GM19395 (cell line): ENCODE results near the gene DEDD2.
A peak's percentile ranks its signal among the peaks of the same experiment; 100 is the strongest.

ENCODE experiments used
- ATAC-seq: cut with Tn5 transposase; IDR thresholded peaks from one replicate; pipeline ENCODE4 v1.9.1; 2021; ENCODE audit warnings: mild to moderate bottlenecking, moderate library complexity; ENCODE audit not compliant: unreplicated experiment

The DEDD2 gene

DNA sequence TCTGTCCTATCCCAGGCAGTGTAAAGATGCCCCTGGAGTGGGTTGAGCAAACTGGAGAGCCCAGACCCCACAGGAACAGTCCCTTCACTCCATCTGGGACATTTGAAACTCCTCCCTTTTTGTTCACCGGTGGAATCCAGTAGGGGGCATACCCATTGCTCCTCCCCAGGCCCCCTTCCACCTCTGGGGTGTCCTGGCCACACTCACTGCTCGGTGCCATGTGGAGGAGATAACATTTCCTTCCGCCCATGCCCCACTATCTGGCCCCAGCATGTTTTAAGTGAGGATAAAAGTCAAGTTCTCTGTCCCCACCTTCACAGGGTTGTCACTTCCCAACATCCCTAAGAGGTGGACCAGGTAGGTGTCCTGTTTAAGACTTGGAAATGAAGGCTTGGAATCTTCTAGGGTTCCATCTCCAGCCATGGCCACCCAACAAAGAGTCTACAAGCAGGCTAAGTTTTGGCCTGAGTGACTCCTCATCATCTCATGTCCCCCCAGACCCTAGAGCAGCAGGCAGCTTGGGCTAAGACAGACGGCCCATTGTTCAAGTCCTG lies 11.9 kb upstream of the DEDD2 start:
- no peak for ATAC-seq

- no peak for ATAC-seq
Measured at GRCh38 chr19:42228641-42229040, 11.2 kb upstream of the DEDD2 start.

- no peak for ATAC-seq
Measured at GRCh38 chr19:42226886-42227285, 9.4 kb upstream of the DEDD2 start.

GRCh38 chr19:42225718-42226292 lies 8.3 kb upstream of the DEDD2 start:
- ATAC-seq = no peak

- ATAC-seq = no peak
Measured at GRCh38 chr19:42224940-42225717, 7.7 kb upstream of the DEDD2 start.

GRCh38 chr19:42220751-42221097 lies 3.2 kb upstream of the DEDD2 start:
- ATAC-seq = no peak

DNA sequence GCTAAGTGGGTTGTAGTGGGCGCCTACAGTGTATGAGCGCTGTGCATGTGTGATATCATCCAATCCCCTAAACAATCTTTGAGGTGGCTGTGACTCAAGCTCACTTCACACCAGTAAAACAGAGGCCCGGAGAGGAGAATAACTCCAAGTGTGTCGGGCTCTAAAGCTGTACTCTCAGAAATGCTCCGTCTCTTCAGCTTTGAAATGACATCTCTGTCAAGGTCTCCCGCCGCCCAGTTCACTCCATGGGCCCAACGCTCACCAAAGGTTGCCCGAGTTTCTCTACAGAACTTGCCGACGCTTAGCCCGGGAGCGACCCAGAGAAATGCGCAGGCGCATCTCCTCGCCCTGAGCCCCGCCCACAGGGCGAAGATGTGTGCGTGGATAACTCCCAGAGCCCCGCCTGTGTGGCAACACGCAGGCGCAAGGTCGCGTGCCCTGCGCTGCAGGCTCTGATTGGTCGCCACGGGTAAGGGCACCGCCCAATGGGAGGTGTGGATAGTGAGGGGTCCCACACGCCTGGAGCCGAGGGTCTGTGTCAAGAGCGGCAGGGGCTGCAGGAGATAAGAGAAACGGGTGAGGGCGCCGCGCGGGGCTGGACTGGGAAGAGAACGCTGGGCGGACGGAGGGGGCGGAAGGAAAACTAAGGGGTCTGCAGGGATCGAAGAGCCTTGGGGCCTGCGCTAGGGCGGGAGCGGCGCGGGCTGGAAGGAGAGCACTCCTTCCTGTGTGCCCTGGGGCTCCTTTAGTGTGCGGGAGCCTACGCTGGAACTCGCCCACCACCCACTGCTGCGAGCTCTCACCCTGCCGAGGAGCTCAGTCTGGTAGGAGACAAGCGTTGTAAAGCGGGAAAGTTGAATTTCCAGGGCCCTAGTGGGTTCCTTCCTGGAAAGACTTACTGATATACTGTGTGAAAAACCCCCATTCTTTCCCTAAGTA lies 2.6 kb upstream of the DEDD2 start, which contains the start of gene ZNF526:
TSS of gene ZNF526 (plus strand) at position 501 of the 939 bp plus-strand sequence. CDS start 4,092 bp downstream, outside the sequence.
- ATAC-seq = peak; percentile 74

GRCh38 chr19:42216653-42217519 lies 591 bp downstream of the DEDD2 start:
- peak; percentile 8 for ATAC-seq

- ATAC-seq = no peak
Measured at GRCh38 chr19:42214810-42215485, 2.5 kb downstream of the DEDD2 start.

DNA sequence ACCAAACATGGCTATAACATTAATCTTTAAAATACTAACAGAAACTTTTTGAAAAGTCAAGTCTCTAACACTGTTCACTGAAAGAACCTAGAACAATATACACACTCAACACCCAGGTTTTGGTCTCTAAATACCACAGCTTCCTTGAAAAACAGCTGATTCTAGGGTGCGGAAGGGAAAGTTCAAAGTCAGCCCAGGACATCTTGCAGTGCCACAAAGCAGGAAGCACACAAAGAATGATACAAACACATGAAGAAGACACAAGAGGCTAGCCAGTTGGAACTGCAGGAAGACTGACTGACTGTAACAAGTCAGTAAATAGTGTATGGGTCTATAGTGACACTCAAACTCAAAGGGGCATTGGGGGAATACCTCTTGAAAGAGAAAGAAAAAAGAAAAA lies 4.6 kb downstream of the DEDD2 start:
- no peak for ATAC-seq

GRCh38 chr19:42208612-42209011 lies 8.9 kb downstream of the DEDD2 start:
- ATAC-seq = no peak

- no peak for ATAC-seq
Measured at GRCh38 chr19:42207767-42208271, 9.7 kb downstream of the DEDD2 start.

DNA sequence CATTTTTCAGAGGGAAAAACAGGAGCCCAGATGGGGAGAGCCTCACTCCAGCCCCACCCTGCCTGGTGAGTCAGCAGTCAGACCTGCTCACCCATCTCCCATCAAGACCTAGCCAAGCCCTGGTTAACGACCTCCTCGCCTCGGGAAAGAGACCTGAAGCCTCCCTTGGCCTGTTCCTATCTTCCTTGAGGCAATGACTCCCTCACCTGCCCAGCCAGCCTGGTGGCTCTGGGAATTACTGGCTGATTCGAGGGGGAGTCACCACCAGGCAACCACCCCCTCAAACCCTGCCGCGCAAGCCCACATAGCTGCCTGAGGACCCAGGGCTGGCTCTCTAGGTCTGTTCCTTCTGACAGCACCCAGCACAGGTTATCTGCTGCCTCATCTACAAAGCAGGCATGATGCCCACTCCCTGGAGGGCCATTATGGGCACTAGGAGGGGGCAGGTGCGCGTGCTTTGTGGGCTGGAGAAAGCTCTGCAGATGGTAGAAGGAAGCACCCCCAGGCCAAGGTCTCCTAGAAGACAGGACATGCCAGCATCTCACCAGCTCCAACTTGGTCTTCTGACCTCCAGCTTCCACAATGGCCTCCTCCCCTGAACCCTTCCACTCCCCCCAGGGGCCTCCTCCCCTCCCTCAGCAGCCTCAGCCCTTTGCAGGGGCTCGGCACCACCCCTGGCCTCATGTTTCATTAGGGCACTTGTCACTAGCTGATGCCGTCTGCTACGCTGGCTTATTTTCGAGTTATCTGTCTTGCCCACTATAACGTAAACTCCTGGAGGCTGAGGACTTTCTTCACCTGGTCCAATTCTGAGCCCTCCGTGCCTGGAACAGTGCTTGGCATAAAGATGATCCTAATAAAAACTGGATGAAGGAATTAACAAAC lies 10.4 kb downstream of the DEDD2 start:
- no peak for ATAC-seq

DNA sequence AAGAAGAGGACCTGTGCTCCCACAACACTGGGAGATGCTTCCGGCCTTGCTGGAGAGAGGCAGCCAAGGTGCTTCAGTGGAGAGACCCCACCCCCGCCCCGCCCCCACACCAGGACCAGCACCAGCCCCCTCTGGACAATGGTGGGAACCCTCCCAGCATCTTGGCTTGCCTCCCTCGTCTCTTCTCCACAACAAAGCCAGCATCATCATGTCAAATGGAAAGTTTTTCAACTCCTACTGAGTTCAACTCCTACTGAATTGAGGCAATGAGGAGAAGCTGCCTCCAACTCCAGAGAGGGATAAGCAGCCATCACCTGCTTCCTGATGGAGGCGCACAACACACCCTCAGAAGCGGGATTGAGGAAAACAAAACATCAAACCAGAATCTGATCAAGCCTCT lies 12.8 kb downstream of the DEDD2 start:
- no peak for ATAC-seq

DNA sequence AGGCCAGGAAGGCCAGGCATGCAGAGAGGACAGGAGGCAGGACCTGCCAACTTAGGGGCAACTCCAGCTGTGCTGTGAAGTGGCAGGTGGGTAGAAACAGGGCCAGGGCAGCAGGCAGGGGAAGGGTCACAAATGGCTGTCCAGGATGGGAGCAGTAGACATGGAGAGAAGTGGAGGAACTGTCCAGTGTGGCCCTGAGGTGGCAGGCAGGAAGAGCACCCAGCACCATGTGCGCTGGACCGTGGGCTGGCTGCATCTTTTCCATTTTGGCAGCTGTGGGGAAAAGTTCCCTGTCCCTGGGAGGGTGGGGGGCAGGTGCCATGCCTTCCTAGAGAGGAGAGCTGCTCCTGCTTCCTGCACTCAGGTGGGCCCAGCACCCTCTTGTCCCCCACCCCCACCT lies 13.8 kb downstream of the DEDD2 start:
- ATAC-seq = no peak

DNA sequence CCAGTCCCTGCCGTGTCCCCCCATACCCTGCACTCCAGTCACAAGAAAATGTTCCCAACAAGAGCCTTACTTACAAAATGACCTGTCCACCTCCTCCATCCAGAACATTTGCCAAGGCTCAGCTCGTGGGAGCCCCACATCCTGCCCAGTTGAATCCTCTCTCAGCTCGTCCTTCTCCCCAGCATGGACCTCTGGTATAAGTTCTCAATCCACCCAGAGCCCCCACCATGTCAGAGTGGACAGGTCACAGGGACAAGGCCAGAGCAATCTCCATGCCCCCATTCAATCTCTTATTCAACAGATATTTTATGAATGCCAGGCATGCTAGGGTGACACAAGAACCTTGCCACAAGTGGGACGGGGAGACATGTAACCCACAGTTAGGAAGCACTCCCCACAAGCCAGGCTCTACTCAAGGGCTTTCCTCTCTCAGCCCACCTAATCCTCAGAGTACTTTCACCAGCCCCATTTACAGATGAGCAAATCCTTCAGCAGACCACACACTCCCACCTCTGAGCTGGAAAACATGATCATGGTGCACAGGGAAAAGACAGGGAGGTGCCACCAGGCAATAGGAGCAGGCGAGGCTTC lies 15.1 kb downstream of the DEDD2 start:
- ATAC-seq = no peak

DNA sequence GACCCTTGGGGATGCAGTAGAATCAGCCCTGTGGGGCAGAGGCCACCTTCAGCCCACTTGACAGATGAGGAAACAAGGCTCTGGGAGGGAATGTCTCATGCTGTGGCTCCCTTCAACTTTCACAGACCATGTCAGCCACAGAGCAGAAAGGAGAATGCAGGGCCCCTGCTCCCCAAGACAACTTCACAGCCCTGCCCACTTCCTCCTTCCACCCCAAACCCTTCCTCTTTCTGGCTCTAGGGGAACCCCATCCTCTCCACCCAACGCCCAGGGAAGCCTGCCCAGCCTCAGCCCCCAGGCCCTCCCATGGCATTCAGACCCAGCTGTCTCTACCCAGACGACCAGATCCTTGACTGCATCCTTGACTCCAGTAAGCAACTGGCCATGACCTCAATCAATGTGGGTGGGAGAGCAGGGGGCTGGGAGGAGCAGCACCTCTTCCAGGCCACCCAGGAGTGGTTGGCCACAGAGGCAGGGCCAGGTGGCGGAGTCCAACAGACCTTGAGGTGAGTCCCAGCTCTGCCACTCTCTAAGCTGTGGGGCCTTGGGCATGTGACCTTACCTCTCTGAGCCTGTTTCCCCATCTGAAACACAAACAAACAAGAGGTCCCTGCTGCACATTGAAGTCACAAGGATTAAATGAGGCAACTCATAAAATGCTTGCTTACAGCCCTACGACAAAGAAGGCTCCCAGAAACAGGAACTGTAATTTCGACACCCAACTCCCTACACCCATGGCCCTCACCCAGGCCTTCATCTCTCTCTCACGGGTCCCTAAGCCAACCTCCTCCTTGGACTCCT lies 15.8 kb downstream of the DEDD2 start:
- ATAC-seq = peak; percentile 40
